ENCODE results near the gene INPP5F. TPM values are rescaled to one million over a fixed set of nuclear protein-coding genes. Genes with fewer than 3 reads are reported as not detected.
A peak's percentile ranks its signal among the peaks of the same experiment; 100 is the strongest.
"Not testable (repeated sequence)": the region's sequence is repeated elsewhere in the genome, so short reads cannot be mapped to it uniquely, and the experiment has no call there.

The INPP5F gene
- total and polyA plus RNA-seq, 4 experiments from 2014 or later = 3.6 to 10.9 (median 8.0) TPM

GRCh38 chr10:119706521-119707278 is 19.1 kb upstream of the INPP5F start:
- no peak overlapping the region for H3K27ac Mint-ChIP-seq
- peaks cover 2 to 7% of the 10 kb centered on the region in 2 donors for H3K27me3 Mint-ChIP-seq
- H3K9me3 ChIP-seq (ENCODE audit: control insufficient read depth in 1 of 2, low read length in 2 of 2) = no peaks in the 10 kb centered on the region
- H3K4me3 ChIP-seq (ENCODE audit: low read length in 2 of 2) = no peak overlapping the region
- H3K36me3 Mint-ChIP-seq = peaks cover 4 to 16% of the 10 kb centered on the region in 2 donors
- intact Hi-C loops (cut with micrococcal nuclease) = no loop called here
- peak overlapping the region in 1 of 8 donors; percentile 28 for H3K4me3 Mint-ChIP-seq
- H3K27ac ChIP-seq (ENCODE audit: low read depth, low read length) = no peak overlapping the region
- peaks cover 17% of the 10 kb centered on the region for H3K4me1 ChIP-seq (ENCODE audit: insufficient read depth, low read length)
- peaks cover 6 to 15% (median 13%) of the 10 kb centered on the region in 4 donors for H3K4me1 Mint-ChIP-seq
- no peaks in the 10 kb centered on the region for H3K36me3 ChIP-seq (ENCODE audit: insufficient read depth, low read length)
- CTCF ChIA-PET (ENCODE audit: partially characterized antibody) = no interaction called here
- peaks cover 2 to 37% (median 22%) of the 10 kb centered on the region in 8 donors for H3K9me3 Mint-ChIP-seq
- no peak for DNase-seq
- POLR2A ChIA-PET (ENCODE audit: partially characterized antibody) = interaction anchor here (1.0 kb wide), 1 partner anchor 19 kb away, joined by 3 read pairs; the partner anchor contains the start of gene INPP5F
- no peaks in the 10 kb centered on the region for H3K27me3 ChIP-seq (ENCODE audit: insufficient read depth, low read length)

- CTCF ChIA-PET (ENCODE audit: partially characterized antibody) = not testable (repeated sequence)
Observed at GRCh38 chr10:119707331-119707730, 18.5 kb upstream of the INPP5F start.

GRCh38 chr10:119710935-119711334 is 14.9 kb upstream of the INPP5F start:
- intact Hi-C loops (cut with micrococcal nuclease); H3K4me1 ChIP-seq (ENCODE audit: insufficient read depth, low read length); CTCF ChIA-PET (ENCODE audit: partially characterized antibody); H3K36me3 ChIP-seq (ENCODE audit: insufficient read depth, low read length); H3K4me3 ChIP-seq (ENCODE audit: low read length in 2 of 2); DNase-seq; H3K4me3 Mint-ChIP-seq; H3K27me3 ChIP-seq (ENCODE audit: insufficient read depth, low read length); H3K9me3 ChIP-seq (ENCODE audit: control insufficient read depth in 1 of 2, low read length in 2 of 2); POLR2A ChIA-PET (ENCODE audit: partially characterized antibody); H3K4me1 Mint-ChIP-seq; H3K27ac ChIP-seq (ENCODE audit: low read depth, low read length); H3K27me3 Mint-ChIP-seq: not testable (repeated sequence)
- Mint-ChIP-seq H3K27ac (peak overlapping the region in 2 of 7 donors; percentile 29 to 72), H3K9me3 (peaks cover 2 to 36% (median 21%) of the 10 kb centered on the region in 8 donors), H3K36me3 (peaks cover 3 to 16% of the 10 kb centered on the region in 2 donors)

More at GRCh38 chr10:119707331-119707730, 18.5 kb upstream of the INPP5F start:
- POLR2A ChIA-PET (ENCODE audit: partially characterized antibody); DNase-seq; H3K4me3 Mint-ChIP-seq; H3K27ac ChIP-seq (ENCODE audit: low read depth, low read length); intact Hi-C loops (cut with micrococcal nuclease); H3K4me3 ChIP-seq (ENCODE audit: low read length in 2 of 2); H3K27me3 ChIP-seq (ENCODE audit: insufficient read depth, low read length); H3K27me3 Mint-ChIP-seq; H3K9me3 ChIP-seq (ENCODE audit: control insufficient read depth in 1 of 2, low read length in 2 of 2); H3K36me3 ChIP-seq (ENCODE audit: insufficient read depth, low read length): not testable (repeated sequence)
- peaks cover 17% of the 10 kb centered on the region for H3K4me1 ChIP-seq (ENCODE audit: insufficient read depth, low read length)
- Mint-ChIP-seq H3K9me3 (peaks cover 2 to 37% (median 22%) of the 10 kb centered on the region in 8 donors), H3K4me1 (peaks cover 6 to 15% (median 13%) of the 10 kb centered on the region in 4 donors), H3K27ac (peak overlapping the region in 1 of 7 donors; percentile 16), H3K36me3 (peaks cover 4 to 16% of the 10 kb centered on the region in 2 donors)

DNA sequence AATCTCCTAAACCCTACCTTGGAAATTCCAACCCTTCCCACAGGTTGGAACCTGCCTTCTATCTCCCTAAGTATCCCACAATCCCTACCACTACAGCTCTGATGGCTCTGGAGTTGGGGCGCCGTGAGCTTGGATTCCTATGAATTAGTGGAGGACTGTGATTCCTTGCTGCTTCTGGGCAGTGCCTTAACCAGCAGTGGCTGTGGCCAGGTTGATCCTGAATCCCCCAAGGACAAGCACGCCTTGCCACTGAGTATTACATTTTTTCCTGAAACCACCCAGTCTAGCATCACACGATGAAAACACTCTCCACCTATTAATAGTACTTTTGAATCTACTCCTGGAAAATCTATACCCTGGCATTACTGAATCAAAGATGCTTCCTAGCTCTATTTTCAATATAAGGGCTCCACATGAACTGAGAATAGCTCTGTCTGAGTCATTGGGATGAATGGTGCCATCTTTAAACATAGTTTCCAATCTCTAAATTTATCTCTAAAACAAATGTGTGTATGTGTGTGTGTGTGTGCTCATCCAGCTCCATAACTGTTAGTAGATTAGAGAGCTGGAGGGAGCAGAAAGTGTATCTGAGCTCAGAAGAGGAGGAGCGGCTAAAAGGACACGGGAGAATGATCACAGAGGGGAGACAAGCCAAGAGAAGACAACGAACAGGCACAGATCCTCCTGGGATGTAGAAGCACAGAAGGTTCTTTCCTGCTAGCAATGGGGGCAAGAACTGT is 11.9 kb upstream of the INPP5F start:
- intact Hi-C loops (cut with micrococcal nuclease) = no loop called here
- H3K9me3 ChIP-seq (ENCODE audit: control insufficient read depth in 1 of 2, low read length in 2 of 2) = no peaks in the 10 kb centered on the region
- no peaks in the 10 kb centered on the region for H3K27me3 ChIP-seq (ENCODE audit: insufficient read depth, low read length)
- DNase-seq = no peak
- H3K4me1 ChIP-seq (ENCODE audit: insufficient read depth, low read length) = no peaks in the 10 kb centered on the region
- no peak overlapping the region for H3K4me3 ChIP-seq (ENCODE audit: low read length in 2 of 2)
- Mint-ChIP-seq H3K36me3 (no peaks in the 10 kb centered on the region), H3K27me3 (peaks cover 0 to 1% of the 10 kb centered on the region in 2 donors), H3K27ac (no peak overlapping the region), H3K4me1 (peaks cover 0 to 2% (median 0%) of the 10 kb centered on the region in 4 donors), H3K4me3 (no peak overlapping the region), H3K9me3 (peaks cover 0 to 12% (median 3%) of the 10 kb centered on the region in 8 donors)
- no peaks in the 10 kb centered on the region for H3K36me3 ChIP-seq (ENCODE audit: insufficient read depth, low read length)
- ChIA-PET POLR2A (ENCODE audit: partially characterized antibody) (interaction anchor here (1.0 kb wide), 1 partner anchor 12 kb away, joined by 3 read pairs; the partner anchor contains the start of gene INPP5F), CTCF (ENCODE audit: partially characterized antibody) (interaction anchor here (1.5 to 2.7 kb wide), 3 partner anchors 9 to 27 kb away, joined by 3 to 8 read pairs (median 5); partner anchors contain the start of gene INPP5F)
- H3K27ac ChIP-seq (ENCODE audit: low read depth, low read length) = no peak overlapping the region

DNA sequence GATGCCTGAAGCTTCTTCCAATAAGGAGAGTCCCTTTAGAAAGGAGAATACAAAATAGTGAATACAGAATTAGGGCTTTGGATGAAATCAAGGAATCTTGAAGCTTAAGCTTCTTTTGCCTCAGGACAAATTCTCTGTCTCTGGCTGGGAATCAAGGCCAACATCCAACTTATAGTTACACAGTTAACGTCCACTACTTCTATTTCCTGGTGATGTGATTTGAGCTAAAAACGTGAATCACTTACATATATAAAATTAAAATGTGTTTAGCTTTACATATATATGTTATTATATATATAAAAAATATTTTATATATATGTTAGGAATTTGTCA is 11.4 kb upstream of the INPP5F start:
- no peaks in the 10 kb centered on the region for H3K4me1 Mint-ChIP-seq
- DNase-seq = no peak
- no peaks in the 10 kb centered on the region for H3K36me3 Mint-ChIP-seq
- no peak overlapping the region for H3K27ac ChIP-seq (ENCODE audit: low read depth, low read length)
- H3K36me3 ChIP-seq (ENCODE audit: insufficient read depth, low read length) = no peaks in the 10 kb centered on the region
- ChIA-PET POLR2A (ENCODE audit: partially characterized antibody) (interaction anchor here (1.0 kb wide), 1 partner anchor 11 kb away, joined by 3 read pairs; the partner anchor contains the start of gene INPP5F), CTCF (ENCODE audit: partially characterized antibody) (interaction anchor here (0.7 to 2.7 kb wide), 4 partner anchors 10 to 29 kb away, joined by 3 to 8 read pairs (median 4); partner anchors contain the start of gene INPP5F)
- H3K4me3 ChIP-seq (ENCODE audit: low read length in 2 of 2) = no peak overlapping the region
- no peaks in the 10 kb centered on the region for H3K27me3 ChIP-seq (ENCODE audit: insufficient read depth, low read length)
- no peaks in the 10 kb centered on the region for H3K4me1 ChIP-seq (ENCODE audit: insufficient read depth, low read length)
- no peaks in the 10 kb centered on the region for H3K9me3 ChIP-seq (ENCODE audit: control insufficient read depth in 1 of 2, low read length in 2 of 2)
- H3K4me3 Mint-ChIP-seq = no peak overlapping the region
- peaks cover 0 to 11% (median 3%) of the 10 kb centered on the region in 8 donors for H3K9me3 Mint-ChIP-seq
- intact Hi-C loops (cut with micrococcal nuclease) = no loop called here
- peaks cover 0 to 1% of the 10 kb centered on the region in 2 donors for H3K27me3 Mint-ChIP-seq
- H3K27ac Mint-ChIP-seq = no peak overlapping the region

GRCh38 chr10:119715628-119716505 is 10.0 kb upstream of the INPP5F start:
- intact Hi-C loops (cut with micrococcal nuclease) = no loop called here
- POLR2A ChIA-PET (ENCODE audit: partially characterized antibody) = no interaction called here
- no peaks in the 10 kb centered on the region for H3K36me3 ChIP-seq (ENCODE audit: insufficient read depth, low read length)
- H3K27me3 ChIP-seq (ENCODE audit: insufficient read depth, low read length) = no peaks in the 10 kb centered on the region
- Mint-ChIP-seq H3K9me3 (peaks cover 0 to 10% (median 3%) of the 10 kb centered on the region in 8 donors), H3K36me3 (no peaks in the 10 kb centered on the region), H3K27me3 (no peaks in the 10 kb centered on the region), H3K27ac (peak overlapping the region in 1 of 7 donors; percentile 61), H3K4me1 (no peaks in the 10 kb centered on the region), H3K4me3 (no peak overlapping the region)
- no peaks in the 10 kb centered on the region for H3K9me3 ChIP-seq (ENCODE audit: control insufficient read depth in 1 of 2, low read length in 2 of 2)
- no peak for DNase-seq
- H3K4me3 ChIP-seq (ENCODE audit: low read length in 2 of 2) = no peak overlapping the region
- no peaks in the 10 kb centered on the region for H3K4me1 ChIP-seq (ENCODE audit: insufficient read depth, low read length)
- H3K27ac ChIP-seq (ENCODE audit: low read depth, low read length) = no peak overlapping the region
- CTCF ChIA-PET (ENCODE audit: partially characterized antibody) = interaction anchor here (1.7 to 2.7 kb wide), 2 partner anchors 10 to 29 kb away, joined by 4 to 8 read pairs; partner anchors contain the start of gene INPP5F
